SK-N-SH (cell line): ENCODE data around the gene EIPR1.

Experiments
- EZH2phosphoT487 ChIP-seq: fragments of 200-600 bp; sonication (generic); IDR thresholded peaks from 2 replicates; pipeline ENCODE4 v1.6.1; 2017; ENCODE audit warnings: low read depth, mixed run types, mild to moderate bottlenecking, antibody characterized with exemption, moderate library complexity, borderline replicate concordance
- RAD21 ChIP-seq: IDR thresholded peaks from 2 replicates; pipeline ENCODE4 v1.6.1; 2012; ENCODE audit warnings: mild to moderate bottlenecking, low read length
- TF ChIP-seq, protein P1 (sequence below): IDR thresholded peaks from 2 replicates; pipeline ENCODE4 v1.4.0; 2012; ENCODE audit warnings: low read depth, borderline replicate concordance

DNA sequence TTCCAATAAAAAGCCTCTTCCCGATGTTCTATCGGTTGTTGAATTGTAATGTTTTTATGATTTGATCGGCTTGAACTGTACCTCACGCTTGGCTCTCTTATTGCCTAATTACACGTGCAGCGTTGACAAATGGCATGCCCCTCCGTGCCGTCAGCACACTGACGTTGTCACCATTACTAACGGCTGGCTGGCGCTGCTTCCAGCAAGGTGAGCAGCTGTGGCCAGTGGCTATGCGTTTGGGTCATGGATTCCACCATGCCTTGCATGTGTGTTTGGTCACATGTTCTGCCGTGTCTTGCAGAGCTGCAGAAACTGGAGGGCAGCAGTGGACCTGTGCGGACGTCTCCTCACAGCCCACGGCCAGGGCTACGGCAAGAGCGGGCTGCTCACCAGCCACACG lies 44.0 kb upstream of the EIPR1 start:
- no peak for TF ChIP-seq EZH2phosphoT487
- TF ChIP-seq, protein P1, sequence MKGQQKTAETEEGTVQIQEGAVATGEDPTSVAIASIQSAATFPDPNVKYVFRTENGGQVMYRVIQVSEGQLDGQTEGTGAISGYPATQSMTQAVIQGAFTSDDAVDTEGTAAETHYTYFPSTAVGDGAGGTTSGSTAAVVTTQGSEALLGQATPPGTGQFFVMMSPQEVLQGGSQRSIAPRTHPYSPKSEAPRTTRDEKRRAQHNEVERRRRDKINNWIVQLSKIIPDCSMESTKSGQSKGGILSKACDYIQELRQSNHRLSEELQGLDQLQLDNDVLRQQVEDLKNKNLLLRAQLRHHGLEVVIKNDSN: no peak
- no peak for TF ChIP-seq RAD21
